ENCODE data around the gene COL6A1.
"Not testable (repeated sequence)": the region's sequence is repeated elsewhere in the genome, so short reads cannot be mapped to it uniquely, and the experiment has no call there.

Gene COL6A1

DNA sequence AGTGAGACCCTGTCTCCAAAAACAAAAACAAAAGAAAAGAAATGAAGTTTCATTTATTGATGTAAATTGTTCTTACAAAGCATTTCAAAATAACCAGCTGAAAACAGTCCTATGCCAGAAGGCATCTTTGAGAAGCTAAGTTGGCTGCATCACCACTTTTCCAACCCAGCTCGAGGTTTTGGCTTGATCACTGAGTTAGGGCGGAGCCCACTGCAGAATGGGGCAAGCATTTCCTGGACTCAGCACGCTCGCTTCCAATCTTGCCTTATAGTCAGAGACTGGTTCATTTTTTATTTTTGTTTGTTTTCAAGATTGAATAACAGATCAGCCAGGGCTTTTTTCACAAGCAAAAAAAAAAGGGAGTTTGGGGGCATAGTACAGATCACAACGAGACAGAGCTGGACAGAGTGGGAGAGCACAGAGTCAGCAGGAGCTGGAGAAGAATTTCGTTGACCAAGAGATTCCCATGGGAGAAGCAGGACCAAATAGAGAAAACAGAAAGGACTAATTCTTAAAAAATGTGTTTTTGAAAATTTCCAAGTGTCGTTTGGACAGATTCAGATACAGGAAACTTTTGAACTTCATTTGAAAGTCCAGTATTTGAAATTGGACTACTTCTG, 23.5 kb upstream of the COL6A1 start:
- Histone ChIP-seq H3K27me3 (ENCODE audit: insufficient read depth, low read length) (no peaks in the 10 kb centered on the region), H3K9ac (ENCODE audit: low read depth, low read length) (no peak overlapping the region), H3K4me3 (ENCODE audit: low read length) (no peak overlapping the region), H3K4me1 (ENCODE audit: insufficient read depth, low read length) (no peaks in the 10 kb centered on the region), H3K36me3 (ENCODE audit: insufficient read depth, low read length) (no peaks in the 10 kb centered on the region), H3K9me3 (ENCODE audit: insufficient read depth, low read depth, low read length) (peaks cover 27% of the 10 kb centered on the region), H3K27ac (ENCODE audit: low read depth, low read length) (no peak overlapping the region)
- 88% methylated on average over 7 of the region's 7 CpGs for WGBS

DNA sequence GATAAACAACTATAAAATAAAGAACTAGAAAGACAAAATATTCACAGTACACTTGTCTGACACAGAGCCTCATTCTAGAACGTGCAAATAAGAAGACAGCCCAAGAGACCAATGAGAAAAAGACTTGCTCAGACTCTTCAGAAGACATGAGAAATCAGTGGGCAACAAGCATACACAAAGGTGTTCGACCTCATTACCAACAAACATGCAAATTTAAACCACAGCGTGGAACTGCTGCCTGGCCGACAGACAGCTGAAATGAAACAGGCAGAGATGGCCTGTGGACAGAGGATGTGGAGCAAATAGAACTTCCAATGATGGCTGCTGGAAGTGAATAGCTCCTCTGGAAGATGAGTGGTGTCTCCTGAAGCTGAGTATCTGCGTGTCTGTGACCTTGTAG, 22.4 kb upstream of the COL6A1 start:
- no peaks in the 10 kb centered on the region for H3K36me3 ChIP-seq (ENCODE audit: insufficient read depth, low read length)
- H3K27ac ChIP-seq (ENCODE audit: low read depth, low read length), result no peak overlapping the region
- peaks cover 37% of the 10 kb centered on the region for H3K9me3 ChIP-seq (ENCODE audit: insufficient read depth, low read depth, low read length)
- no peaks in the 10 kb centered on the region for H3K27me3 ChIP-seq (ENCODE audit: insufficient read depth, low read length)
- no peak overlapping the region for H3K9ac ChIP-seq (ENCODE audit: low read depth, low read length)
- no peak overlapping the region for H3K4me3 ChIP-seq (ENCODE audit: low read length)
- no peaks in the 10 kb centered on the region for H3K4me1 ChIP-seq (ENCODE audit: insufficient read depth, low read length)
- 83% methylated on average over 5 of the region's 5 CpGs for WGBS

DNA sequence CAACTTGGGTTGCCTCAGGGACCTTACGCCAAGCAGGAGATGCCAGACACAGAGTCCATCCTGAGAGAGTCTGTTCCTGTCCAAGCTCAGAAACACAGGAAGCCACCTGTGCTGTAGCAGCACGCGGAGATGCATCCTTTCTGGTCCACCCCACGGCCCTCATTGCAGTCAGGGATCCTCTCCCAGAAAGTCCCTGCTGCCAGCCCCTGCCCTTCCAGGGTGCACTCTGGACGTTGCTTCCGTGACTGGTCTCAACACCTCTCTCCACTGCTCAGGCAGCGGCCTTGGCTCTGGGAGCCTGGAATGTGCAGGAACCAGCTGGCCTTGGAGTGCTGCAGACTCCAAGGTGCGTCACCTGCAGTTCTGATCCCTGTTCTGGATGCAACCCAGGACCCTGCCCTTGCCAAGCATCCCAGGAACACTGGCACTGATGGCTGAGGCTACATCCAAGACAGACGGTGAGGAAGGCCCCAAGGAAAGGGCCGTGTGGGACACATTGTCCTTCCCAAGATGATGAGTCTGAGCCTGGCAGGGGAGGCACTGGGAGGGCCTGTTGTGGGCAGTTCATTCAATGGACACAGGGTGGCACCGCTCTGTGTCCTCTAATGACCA, 21.7 kb upstream of the COL6A1 start:
- no peaks in the 10 kb centered on the region for H3K27me3 ChIP-seq (ENCODE audit: insufficient read depth, low read length)
- no peak overlapping the region for H3K4me3 ChIP-seq (ENCODE audit: low read length)
- no peak overlapping the region for H3K27ac ChIP-seq (ENCODE audit: low read depth, low read length)
- H3K36me3 ChIP-seq (ENCODE audit: insufficient read depth, low read length), result no peaks in the 10 kb centered on the region
- WGBS, result 93% methylated on average over 11 of the region's 11 CpGs
- no peak overlapping the region for H3K9ac ChIP-seq (ENCODE audit: low read depth, low read length)
- no peaks in the 10 kb centered on the region for H3K4me1 ChIP-seq (ENCODE audit: insufficient read depth, low read length)
- H3K9me3 ChIP-seq (ENCODE audit: insufficient read depth, low read depth, low read length), result peaks cover 44% of the 10 kb centered on the region

DNA sequence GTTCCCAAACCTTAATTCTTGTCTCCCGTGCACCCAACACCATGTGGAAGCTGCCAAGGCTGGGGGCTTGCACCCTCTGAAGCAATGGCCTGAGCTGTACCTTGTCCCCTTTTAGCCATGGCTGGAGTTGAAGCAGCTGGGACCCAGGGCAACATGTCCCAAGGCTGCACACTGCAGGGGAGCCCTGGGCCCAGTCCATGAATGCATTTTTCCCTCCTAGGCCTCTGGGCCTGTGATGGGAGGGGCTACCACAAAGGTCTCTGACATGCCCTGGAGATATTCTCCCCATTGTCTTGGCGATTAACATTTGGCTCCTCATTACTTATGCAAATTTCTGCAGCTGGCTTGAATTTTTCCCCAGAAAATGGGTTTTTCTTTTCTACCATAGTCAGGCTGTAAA, 20.2 kb upstream of the COL6A1 start:
- not testable (repeated sequence) for H3K27ac ChIP-seq (ENCODE audit: low read depth, low read length); H3K4me3 ChIP-seq (ENCODE audit: low read length); H3K9ac ChIP-seq (ENCODE audit: low read depth, low read length); H3K27me3 ChIP-seq (ENCODE audit: insufficient read depth, low read length); H3K4me1 ChIP-seq (ENCODE audit: insufficient read depth, low read length); H3K36me3 ChIP-seq (ENCODE audit: insufficient read depth, low read length)
- peaks cover 49% of the 10 kb centered on the region for H3K9me3 ChIP-seq (ENCODE audit: insufficient read depth, low read depth, low read length)
- 90% methylated on average over 2 of the region's 2 CpGs for WGBS

DNA sequence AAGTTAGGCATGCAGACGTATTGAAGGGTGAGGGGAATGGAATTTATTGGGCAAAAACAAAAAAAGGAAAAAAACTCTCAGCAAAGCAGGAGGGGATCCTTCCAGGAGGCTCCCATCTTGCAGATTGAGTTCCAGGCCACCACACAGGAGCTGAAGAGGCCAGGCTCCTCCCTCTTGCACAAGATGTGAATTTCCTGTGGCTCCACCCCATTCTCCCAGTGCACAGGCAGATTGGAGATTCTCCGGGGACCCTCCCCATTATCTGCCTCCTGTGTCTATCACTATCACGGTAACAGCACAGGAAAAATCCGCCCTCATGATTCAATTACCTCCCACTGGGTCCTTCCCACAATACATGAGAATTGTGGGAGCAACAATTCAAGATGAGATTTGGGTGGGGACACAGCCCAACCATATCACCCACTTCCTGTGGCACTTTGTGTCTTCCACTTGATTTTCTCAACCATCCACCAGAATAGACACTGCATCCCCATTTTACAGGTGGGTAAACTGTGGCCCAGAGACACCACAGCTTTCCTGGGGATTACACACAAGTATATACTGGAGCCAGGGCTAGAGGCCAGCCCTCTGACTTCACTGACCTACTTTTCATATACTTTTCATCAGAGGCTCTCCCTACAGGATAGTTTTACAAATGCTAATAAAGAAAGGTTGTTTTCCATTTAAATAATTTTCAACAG, 18.9 kb upstream of the COL6A1 start:
- peaks cover 44% of the 10 kb centered on the region for H3K9me3 ChIP-seq (ENCODE audit: insufficient read depth, low read depth, low read length)
- WGBS, result 93% methylated on average over 4 of the region's 4 CpGs
- H3K9ac ChIP-seq (ENCODE audit: low read depth, low read length), result no peak overlapping the region
- H3K4me3 ChIP-seq (ENCODE audit: low read length), result no peak overlapping the region
- H3K27me3 ChIP-seq (ENCODE audit: insufficient read depth, low read length), result no peaks in the 10 kb centered on the region
- H3K27ac ChIP-seq (ENCODE audit: low read depth, low read length), result no peak overlapping the region
- H3K4me1 ChIP-seq (ENCODE audit: insufficient read depth, low read length), result no peaks in the 10 kb centered on the region
- H3K36me3 ChIP-seq (ENCODE audit: insufficient read depth, low read length), result no peaks in the 10 kb centered on the region

DNA sequence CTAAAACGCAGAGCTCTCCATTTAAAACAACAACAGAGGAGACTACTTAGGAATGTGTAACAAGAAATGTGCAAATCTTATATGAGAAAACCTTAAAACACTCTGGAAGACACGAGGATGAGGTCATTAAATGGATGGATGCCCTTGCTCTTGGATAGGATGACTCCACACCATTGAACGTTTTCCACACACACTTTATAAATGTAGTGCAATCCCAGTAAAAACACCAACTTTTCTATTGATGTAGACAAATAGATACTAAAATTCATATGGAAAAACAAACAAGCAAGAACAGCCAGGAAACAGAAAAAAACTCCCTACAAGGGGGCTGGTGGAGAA, 18.4 kb upstream of the COL6A1 start:
- H3K36me3 ChIP-seq (ENCODE audit: insufficient read depth, low read length), result no peaks in the 10 kb centered on the region
- no peak overlapping the region for H3K27ac ChIP-seq (ENCODE audit: low read depth, low read length)
- no peaks in the 10 kb centered on the region for H3K27me3 ChIP-seq (ENCODE audit: insufficient read depth, low read length)
- no peaks in the 10 kb centered on the region for H3K4me1 ChIP-seq (ENCODE audit: insufficient read depth, low read length)
- 89% methylated on average over 1 of the region's 3 CpGs for WGBS
- peaks cover 44% of the 10 kb centered on the region for H3K9me3 ChIP-seq (ENCODE audit: insufficient read depth, low read depth, low read length)
- H3K4me3 ChIP-seq (ENCODE audit: low read length), result no peak overlapping the region
- no peak overlapping the region for H3K9ac ChIP-seq (ENCODE audit: low read depth, low read length)

DNA sequence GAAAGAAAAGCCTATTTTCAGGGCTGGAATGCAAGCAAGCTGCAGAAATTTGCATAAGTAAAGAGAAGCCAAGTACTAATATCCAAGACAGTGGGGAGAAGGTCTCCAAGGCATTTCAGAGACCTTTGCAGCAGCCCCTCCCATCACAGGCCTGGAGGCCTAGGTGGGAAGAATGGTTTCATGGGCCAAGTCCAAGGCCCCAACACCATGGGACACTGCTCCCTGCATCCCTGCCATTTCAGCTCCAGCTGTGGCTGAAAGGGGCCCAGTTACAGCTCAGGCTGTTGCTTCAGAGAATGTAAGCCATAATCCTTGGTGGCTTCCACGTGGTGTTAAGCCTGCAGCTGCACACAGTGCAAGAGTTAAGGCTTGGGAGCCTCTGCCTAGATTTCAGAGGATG, 16.9 kb upstream of the COL6A1 start:
- 75% methylated on average over 1 of the region's 1 CpG for WGBS
- no peak overlapping the region for H3K27ac ChIP-seq (ENCODE audit: low read depth, low read length)
- H3K9me3 ChIP-seq (ENCODE audit: insufficient read depth, low read depth, low read length), result peaks cover 42% of the 10 kb centered on the region
- no peak overlapping the region for H3K9ac ChIP-seq (ENCODE audit: low read depth, low read length)
- no peaks in the 10 kb centered on the region for H3K27me3 ChIP-seq (ENCODE audit: insufficient read depth, low read length)
- no peak overlapping the region for H3K4me3 ChIP-seq (ENCODE audit: low read length)
- H3K36me3 ChIP-seq (ENCODE audit: insufficient read depth, low read length), result no peaks in the 10 kb centered on the region
- no peaks in the 10 kb centered on the region for H3K4me1 ChIP-seq (ENCODE audit: insufficient read depth, low read length)

DNA sequence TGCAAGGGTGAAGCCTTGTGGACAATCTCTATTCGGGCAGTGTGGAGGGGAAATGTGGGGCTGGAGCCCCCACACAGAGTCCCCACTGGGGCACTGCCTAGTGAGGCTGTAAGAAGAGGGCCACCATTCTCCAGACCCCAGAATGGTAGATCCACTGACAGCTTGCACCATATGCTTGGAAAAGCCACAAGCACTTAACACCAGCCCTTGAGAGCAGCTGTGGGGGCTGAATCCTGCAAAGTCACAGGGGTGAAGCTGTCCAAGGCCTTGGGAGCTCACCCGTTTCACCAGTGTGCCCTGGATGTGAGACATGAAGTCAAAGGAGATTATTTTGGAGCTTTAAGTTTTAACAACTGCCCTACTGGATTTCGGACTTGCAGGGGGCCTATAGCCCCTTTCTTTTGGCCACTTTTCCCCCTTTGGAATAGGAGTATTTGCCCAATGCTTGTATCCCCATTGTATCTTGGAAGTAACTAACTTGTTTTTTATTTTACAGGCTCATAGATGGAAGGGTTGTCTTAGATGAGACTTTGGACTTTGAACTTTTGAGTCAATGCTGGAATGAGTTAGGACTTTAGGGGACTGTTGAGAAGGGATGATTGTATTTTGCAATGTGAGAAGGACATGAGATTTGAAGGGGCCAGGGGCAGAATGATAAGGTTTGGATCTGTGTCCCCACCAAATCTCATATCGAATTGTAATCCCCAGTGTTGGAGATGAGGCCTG, 16.3 kb upstream of the COL6A1 start:
- peaks cover 42% of the 10 kb centered on the region for H3K9me3 ChIP-seq (ENCODE audit: insufficient read depth, low read depth, low read length)

DNA sequence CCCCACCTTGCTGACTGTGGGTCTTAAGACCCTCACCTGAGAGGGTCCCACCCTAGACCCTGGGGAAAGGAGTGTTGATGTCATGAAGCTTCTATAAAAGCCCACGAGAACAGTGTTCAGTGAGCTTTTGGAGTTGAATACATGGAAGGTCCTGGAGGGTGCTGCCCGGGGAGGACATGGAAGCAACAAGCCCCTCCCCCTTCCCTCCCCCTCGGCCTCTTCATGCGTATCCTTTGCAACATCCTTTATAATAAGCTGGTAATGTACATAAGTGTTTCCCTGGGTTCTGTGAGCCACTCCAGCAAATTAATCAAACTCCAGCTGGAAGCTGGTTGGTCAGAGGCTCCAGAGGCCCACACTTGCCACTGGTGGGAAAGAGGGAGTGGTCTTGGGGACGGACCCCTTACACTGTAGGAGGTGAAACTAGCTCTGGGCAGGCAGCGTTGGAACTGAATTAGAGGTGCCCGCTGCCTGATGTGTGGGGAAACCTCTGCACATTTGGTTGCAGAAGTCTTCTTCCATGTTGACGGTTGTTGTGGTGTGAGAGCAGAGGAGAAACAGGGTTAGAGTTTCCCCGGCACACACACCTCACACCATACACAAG, 14.7 kb upstream of the COL6A1 start:
- no peaks in the 10 kb centered on the region for H3K4me1 ChIP-seq (ENCODE audit: insufficient read depth, low read length)
- peaks cover 28% of the 10 kb centered on the region for H3K9me3 ChIP-seq (ENCODE audit: insufficient read depth, low read depth, low read length)
- 93% methylated on average over 5 of the region's 9 CpGs for WGBS
- no peak overlapping the region for H3K9ac ChIP-seq (ENCODE audit: low read depth, low read length)
- no peaks in the 10 kb centered on the region for H3K36me3 ChIP-seq (ENCODE audit: insufficient read depth, low read length)
- no peak overlapping the region for H3K4me3 ChIP-seq (ENCODE audit: low read length)
- no peak overlapping the region for H3K27ac ChIP-seq (ENCODE audit: low read depth, low read length)
- H3K27me3 ChIP-seq (ENCODE audit: insufficient read depth, low read length), result peaks cover 5% of the 10 kb centered on the region; the same call in 1 of the 2 replicates

More for the DNA sequence above, 16.3 kb upstream of the COL6A1 start:
- no peak overlapping the region for H3K9ac ChIP-seq (ENCODE audit: low read depth, low read length)
- 92% methylated on average over 4 of the region's 4 CpGs for WGBS
- H3K27me3 ChIP-seq (ENCODE audit: insufficient read depth, low read length), result no peaks in the 10 kb centered on the region
- no peaks in the 10 kb centered on the region for H3K4me1 ChIP-seq (ENCODE audit: insufficient read depth, low read length)
- H3K4me3 ChIP-seq (ENCODE audit: low read length), result no peak overlapping the region
- H3K27ac ChIP-seq (ENCODE audit: low read depth, low read length), result no peak overlapping the region
- no peaks in the 10 kb centered on the region for H3K36me3 ChIP-seq (ENCODE audit: insufficient read depth, low read length)

DNA sequence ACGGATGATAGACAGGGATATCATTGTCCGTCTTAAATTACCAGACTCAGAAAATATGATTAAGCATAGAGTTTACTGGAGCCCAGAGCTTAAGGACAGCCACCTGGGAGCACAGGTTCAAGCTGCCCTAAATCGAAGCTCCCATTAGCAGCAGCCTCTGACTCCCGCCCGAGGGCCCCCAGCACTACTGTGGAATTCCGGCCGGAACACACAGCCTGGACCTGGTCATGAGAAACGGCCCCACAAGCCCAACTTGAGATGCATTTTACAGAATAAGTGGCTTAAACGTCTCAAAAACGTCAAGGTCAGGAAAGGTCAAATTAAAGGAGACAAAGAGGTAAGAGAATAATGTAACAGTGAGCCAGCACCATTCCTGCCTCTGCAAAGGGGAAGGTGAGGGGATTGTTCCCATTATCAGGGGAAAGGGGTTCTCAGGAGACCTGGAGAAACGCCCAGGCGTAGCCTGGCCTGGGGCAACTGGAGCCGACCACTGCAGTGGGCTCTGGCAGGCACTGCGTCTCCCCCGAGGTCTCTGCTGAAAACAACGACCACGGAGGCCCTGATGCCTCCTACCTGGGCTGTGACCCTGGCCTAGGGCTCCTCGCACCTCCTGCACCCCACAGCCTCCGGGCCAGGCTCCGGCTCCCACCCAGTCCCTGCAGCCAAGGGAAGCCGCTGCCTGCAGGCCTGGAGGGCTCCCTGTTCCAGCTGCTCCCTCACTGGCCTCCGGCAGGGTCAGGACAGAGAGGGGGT, 11.5 kb upstream of the COL6A1 start:
- H3K4me1 ChIP-seq (ENCODE audit: insufficient read depth, low read length), result peaks cover 5% of the 10 kb centered on the region; the same call in 1 of the 2 replicates
- H3K9me3 ChIP-seq (ENCODE audit: insufficient read depth, low read depth, low read length), result peaks cover 5% of the 10 kb centered on the region; the same call in 1 of the 2 replicates
- no peak overlapping the region for H3K9ac ChIP-seq (ENCODE audit: low read depth, low read length)
- no peaks in the 10 kb centered on the region for H3K36me3 ChIP-seq (ENCODE audit: insufficient read depth, low read length)
- peaks cover 37% of the 10 kb centered on the region for H3K27me3 ChIP-seq (ENCODE audit: insufficient read depth, low read length)
- WGBS, result 81% methylated on average over 22 of the region's 22 CpGs
- H3K4me3 ChIP-seq (ENCODE audit: low read length), result no peak overlapping the region
- no peak overlapping the region for H3K27ac ChIP-seq (ENCODE audit: low read depth, low read length)

Measured in HUES64 (cell line).